HepG2 (cell line): ENCODE measurements around the gene ERMARD. TPM values are rescaled to one million over a fixed set of nuclear protein-coding genes. Genes with fewer than 3 reads are reported as not detected.

Source experiments
- ATF7-NPFF ChIP-seq: sonication (generic); formaldehyde crosslinking; IDR thresholded peaks from 2 replicates; pipeline ENCODE4 v1.8.1; 2023; ENCODE audit warnings: mild to moderate bottlenecking, low read depth, missing genetic modification reagents, moderate library complexity
- BRCA1 ChIP-seq: sonication (generic); formaldehyde crosslinking; IDR thresholded peaks from 2 replicates; pipeline ENCODE4 v1.4.0; 2020; ENCODE audit warnings: missing genetic modification reagents
- CAMTA2 ChIP-seq: sonication (generic); formaldehyde crosslinking; IDR thresholded peaks from 2 replicates; pipeline ENCODE4 v1.4.0; 2020; ENCODE audit warnings: mild to moderate bottlenecking, missing genetic modification reagents, borderline replicate concordance
- MTF1 ChIP-seq: sonication (generic); formaldehyde crosslinking; IDR thresholded peaks from 2 replicates; pipeline ENCODE4 v1.5.0; 2020; ENCODE audit warnings: missing genetic modification reagents
- NCOR1 ChIP-seq: fragments of 200-600 bp; sonication (generic); IDR thresholded peaks from 2 replicates; pipeline ENCODE4 v1.7.0; 2017; ENCODE audit warnings: antibody characterized with exemption, low read length, borderline replicate concordance
- NONO ChIP-seq, 2 experiments: fragments of 450-650 bp in 1 of 2; sonication (generic) in 1 of 2; formaldehyde crosslinking in 1 of 2; IDR thresholded peaks in 1 of 2; conservative IDR thresholded peaks in 1 of 2; 2 replicates each; pipeline versions ENCODE4 v1.6.1 to v1.8.0; 2017 to 2022; ENCODE audit warnings: mild to moderate bottlenecking in 1 of 2, missing genetic modification reagents in 1 of 2, moderate library complexity in 1 of 2
- POLR2G ChIP-seq: fragments of 200-400 bp; formaldehyde crosslinking; IDR thresholded peaks from 2 replicates; pipeline ENCODE4 v1.6.1; 2018; ENCODE audit warnings: mild to moderate bottlenecking, low read depth, low read length, moderate library complexity
- SKI ChIP-seq: fragments of 450-650 bp; IDR thresholded peaks from one replicate; pipeline ENCODE4 v1.6.1; 2018; ENCODE audit warnings: mild to moderate bottlenecking; ENCODE audit not compliant: partially characterized antibody
- XRCC5 ChIP-seq: fragments of 200-400 bp; formaldehyde crosslinking; optimal IDR thresholded peaks from 2 replicates; pipeline ENCODE3; 2017; ENCODE audit warnings: mild to moderate bottlenecking, low read length
- ZMAT3 ChIP-seq: sonication (generic); formaldehyde crosslinking; conservative IDR thresholded peaks from 2 replicates; pipeline ENCODE4 v1.7.0; 2021; ENCODE audit warnings: missing genetic modification reagents
- ZNF530 ChIP-seq: sonication (generic); formaldehyde crosslinking; IDR thresholded peaks from 2 replicates; pipeline ENCODE4 v1.5.0; 2020; ENCODE audit warnings: low read depth, mild to moderate bottlenecking, missing genetic modification reagents
- ZNF547 ChIP-seq: sonication (generic); formaldehyde crosslinking; IDR thresholded peaks from 2 replicates; pipeline ENCODE4 v1.5.1; 2020; ENCODE audit warnings: mild to moderate bottlenecking, missing genetic modification reagents
- ZNF556 ChIP-seq: sonication (generic); formaldehyde crosslinking; IDR thresholded peaks from 2 replicates; pipeline ENCODE4 v1.4.0; 2020; ENCODE audit warnings: mild to moderate bottlenecking, missing genetic modification reagents, borderline replicate concordance
- ZNF577 ChIP-seq: sonication (generic); formaldehyde crosslinking; IDR thresholded peaks from 2 replicates; pipeline ENCODE4 v1.4.0; 2020; ENCODE audit warnings: mild to moderate bottlenecking, low read depth, missing genetic modification reagents, borderline replicate concordance
- ZNF776 ChIP-seq: sonication (generic); formaldehyde crosslinking; IDR thresholded peaks from 2 replicates; pipeline ENCODE4 v1.4.0; 2020; ENCODE audit warnings: mild to moderate bottlenecking, missing genetic modification reagents
- ZSCAN21 ChIP-seq: sonication (generic); formaldehyde crosslinking; IDR thresholded peaks from 2 replicates; pipeline ENCODE4 v1.8.0; 2022; ENCODE audit warnings: mild to moderate bottlenecking, missing genetic modification reagents, moderate library complexity, borderline replicate concordance
- polyA plus RNA-seq, 8 experiments: library from polyadenylated mRNA; depleted of rRNA in 3 of 8; stranded (reverse) in 7 of 8; unstranded in 1 of 8; fragments of >200 nt; fragmentation: Illumina TruSeq in 4 of 8; extraction: Trizol in 4 of 8; gene quantifications; 2 replicates each; pipeline versions ENCODE4 v1.2.1 to v1.2.3, GENCODE V29; 2011 to 2016; ENCODE audit warnings: low read depth in 4 of 8, missing spikeins in 1 of 8, mixed read lengths in 1 of 8; ENCODE audit not compliant: insufficient read depth in 1 of 8
- total RNA-seq, 5 experiments: library from RNA; depleted of rRNA; stranded (reverse); fragments of >200 nt; fragmentation: Illumina TruSeq; extraction: Trizol; gene quantifications; 2 replicates each; pipeline ENCODE4 v1.2.3, GENCODE V29; 2016; ENCODE audit warnings: low read depth in 1 of 5
- TF ChIP-seq, protein P1 (sequence below): sonication (generic); formaldehyde crosslinking; conservative IDR thresholded peaks from 2 replicates; pipeline ENCODE4 v1.4.0; 2020; ENCODE audit warnings: missing genetic modification reagents
- TF ChIP-seq, protein P2 (sequence below): sonication (generic); formaldehyde crosslinking; IDR thresholded peaks from 2 replicates; pipeline ENCODE4 v1.4.0; 2020; ENCODE audit warnings: missing genetic modification reagents, borderline replicate concordance
- TF ChIP-seq, protein P3 (sequence below): sonication (generic); formaldehyde crosslinking; IDR thresholded peaks from 2 replicates; pipeline ENCODE4 v1.8.0; 2022; ENCODE audit warnings: mild to moderate bottlenecking, missing genetic modification reagents
- TF ChIP-seq, protein P4 (sequence below): sonication (generic); formaldehyde crosslinking; IDR thresholded peaks from 2 replicates; pipeline ENCODE4 v1.8.0; 2022; ENCODE audit warnings: mild to moderate bottlenecking, missing genetic modification reagents, moderate library complexity
- TF ChIP-seq, protein P5 (sequence below): sonication (generic); formaldehyde crosslinking; IDR thresholded peaks from 2 replicates; pipeline ENCODE4 v1.5.0; 2020; ENCODE audit warnings: missing genetic modification reagents

ERMARD gene
- total and polyA plus RNA-seq, 2 of the 13 experiments (the other 11 are each of a cell fraction or from before 2014, with no cell fraction given): 8.8 to 10.7 TPM

DNA sequence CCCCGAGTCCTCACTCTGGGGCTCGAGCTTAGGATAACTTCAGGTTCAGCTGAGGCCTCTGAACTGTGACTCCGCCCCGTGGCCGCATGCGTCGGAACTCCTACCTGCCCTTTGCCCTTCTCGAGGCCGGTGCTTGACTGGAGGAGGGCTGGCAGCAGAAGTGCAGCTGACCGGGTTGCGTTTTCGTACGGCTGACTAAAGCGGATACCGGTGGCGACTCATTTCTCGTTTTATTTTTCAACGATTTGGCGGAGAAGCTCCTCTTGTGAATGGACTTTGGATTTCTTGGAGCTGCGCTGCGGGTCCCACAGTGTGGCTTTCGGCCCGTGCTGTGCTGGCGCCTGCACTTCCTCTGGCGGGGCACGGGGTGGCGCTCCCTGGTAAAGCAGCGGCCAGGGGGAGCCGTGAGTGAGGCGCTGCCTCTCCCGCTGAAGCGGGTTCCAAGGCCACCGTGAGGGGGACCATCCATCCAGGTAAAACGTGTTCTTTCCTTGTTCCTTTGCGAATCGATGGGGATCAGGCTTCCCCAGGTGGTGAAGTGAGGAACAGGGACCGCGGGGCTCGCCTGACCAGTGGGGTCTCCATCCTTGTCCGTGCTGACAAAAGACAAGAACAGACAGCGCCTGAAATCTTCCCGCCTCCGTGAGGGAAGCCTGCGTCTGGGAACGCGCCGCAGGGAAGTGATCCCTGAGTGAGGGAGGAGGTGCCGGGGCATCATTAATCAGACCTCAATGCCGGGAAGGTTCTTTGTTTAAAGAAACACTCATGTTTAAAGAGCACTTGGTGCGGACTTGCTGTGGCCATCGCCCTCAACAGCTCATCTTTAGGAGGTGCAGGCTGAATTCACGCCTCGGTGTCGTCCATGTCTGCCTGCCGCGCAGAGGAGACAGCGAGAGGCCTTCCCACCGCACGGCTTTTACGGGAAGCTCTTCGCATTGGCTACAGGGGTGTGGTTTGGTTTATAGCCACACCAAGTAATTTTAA lies 38.8 kb downstream of the ERMARD start (continued):
- TF ChIP-seq, protein P1, sequence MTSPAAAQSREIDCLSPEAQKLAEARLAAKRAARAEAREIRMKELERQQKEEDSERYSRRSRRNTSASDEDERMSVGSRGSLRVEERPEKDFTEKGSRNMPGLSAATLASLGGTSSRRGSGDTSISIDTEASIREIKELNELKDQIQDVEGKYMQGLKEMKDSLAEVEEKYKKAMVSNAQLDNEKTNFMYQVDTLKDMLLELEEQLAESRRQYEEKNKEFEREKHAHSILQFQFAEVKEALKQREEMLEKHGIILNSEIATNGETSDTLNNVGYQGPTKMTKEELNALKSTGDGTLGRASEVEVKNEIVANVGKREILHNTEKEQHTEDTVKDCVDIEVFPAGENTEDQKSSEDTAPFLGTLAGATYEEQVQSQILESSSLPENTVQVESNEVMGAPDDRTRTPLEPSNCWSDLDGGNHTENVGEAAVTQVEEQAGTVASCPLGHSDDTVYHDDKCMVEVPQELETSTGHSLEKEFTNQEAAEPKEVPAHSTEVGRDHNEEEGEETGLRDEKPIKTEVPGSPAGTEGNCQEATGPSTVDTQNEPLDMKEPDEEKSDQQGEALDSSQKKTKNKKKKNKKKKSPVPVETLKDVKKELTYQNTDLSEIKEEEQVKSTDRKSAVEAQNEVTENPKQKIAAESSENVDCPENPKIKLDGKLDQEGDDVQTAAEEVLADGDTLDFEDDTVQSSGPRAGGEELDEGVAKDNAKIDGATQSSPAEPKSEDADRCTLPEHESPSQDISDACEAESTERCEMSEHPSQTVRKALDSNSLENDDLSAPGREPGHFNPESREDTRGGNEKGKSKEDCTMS (CRISPR knock-in tag): 0 out of 2 replicates have a peak, but pooled peaks have one; percentile 30
- no peak for TF ChIP-seq MTF1 (CRISPR knock-in tag)
- peak; percentile 95 for TF ChIP-seq ZNF547 (CRISPR knock-in tag)
- peak; percentile 87 for TF ChIP-seq ZNF776 (CRISPR knock-in tag)
- no peak for TF ChIP-seq BRCA1 (CRISPR knock-in tag)
- no peak for TF ChIP-seq NONO (IDR thresholded peaks at IDR 0.05)
- peak; percentile 71 for TF ChIP-seq NONO (CRISPR knock-in tag; conservative IDR thresholded peaks at IDR 0.05)
- TF ChIP-seq, protein P2, sequence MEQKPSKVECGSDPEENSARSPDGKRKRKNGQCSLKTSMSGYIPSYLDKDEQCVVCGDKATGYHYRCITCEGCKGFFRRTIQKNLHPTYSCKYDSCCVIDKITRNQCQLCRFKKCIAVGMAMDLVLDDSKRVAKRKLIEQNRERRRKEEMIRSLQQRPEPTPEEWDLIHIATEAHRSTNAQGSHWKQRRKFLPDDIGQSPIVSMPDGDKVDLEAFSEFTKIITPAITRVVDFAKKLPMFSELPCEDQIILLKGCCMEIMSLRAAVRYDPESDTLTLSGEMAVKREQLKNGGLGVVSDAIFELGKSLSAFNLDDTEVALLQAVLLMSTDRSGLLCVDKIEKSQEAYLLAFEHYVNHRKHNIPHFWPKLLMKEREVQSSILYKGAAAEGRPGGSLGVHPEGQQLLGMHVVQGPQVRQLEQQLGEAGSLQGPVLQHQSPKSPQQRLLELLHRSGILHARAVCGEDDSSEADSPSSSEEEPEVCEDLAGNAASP (CRISPR knock-in tag): peak; percentile 97
- TF ChIP-seq, protein P3, sequence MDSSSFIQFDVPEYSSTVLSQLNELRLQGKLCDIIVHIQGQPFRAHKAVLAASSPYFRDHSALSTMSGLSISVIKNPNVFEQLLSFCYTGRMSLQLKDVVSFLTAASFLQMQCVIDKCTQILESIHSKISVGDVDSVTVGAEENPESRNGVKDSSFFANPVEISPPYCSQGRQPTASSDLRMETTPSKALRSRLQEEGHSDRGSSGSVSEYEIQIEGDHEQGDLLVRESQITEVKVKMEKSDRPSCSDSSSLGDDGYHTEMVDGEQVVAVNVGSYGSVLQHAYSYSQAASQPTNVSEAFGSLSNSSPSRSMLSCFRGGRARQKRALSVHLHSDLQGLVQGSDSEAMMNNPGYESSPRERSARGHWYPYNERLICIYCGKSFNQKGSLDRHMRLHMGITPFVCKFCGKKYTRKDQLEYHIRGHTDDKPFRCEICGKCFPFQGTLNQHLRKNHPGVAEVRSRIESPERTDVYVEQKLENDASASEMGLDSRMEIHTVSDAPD (CRISPR knock-in tag): 0 out of 2 replicates have a peak, but pooled peaks have one; percentile 46
- TF ChIP-seq ZMAT3 (CRISPR knock-in tag): peak; percentile 82
- TF ChIP-seq, protein P4, sequence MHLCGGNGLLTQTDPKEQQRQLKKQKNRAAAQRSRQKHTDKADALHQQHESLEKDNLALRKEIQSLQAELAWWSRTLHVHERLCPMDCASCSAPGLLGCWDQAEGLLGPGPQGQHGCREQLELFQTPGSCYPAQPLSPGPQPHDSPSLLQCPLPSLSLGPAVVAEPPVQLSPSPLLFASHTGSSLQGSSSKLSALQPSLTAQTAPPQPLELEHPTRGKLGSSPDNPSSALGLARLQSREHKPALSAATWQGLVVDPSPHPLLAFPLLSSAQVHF (CRISPR knock-in tag): peak; percentile 21; the same call in 1 of the 2 replicates
- TF ChIP-seq ZNF530 (CRISPR knock-in tag): no peak
- TF ChIP-seq, protein P5, sequence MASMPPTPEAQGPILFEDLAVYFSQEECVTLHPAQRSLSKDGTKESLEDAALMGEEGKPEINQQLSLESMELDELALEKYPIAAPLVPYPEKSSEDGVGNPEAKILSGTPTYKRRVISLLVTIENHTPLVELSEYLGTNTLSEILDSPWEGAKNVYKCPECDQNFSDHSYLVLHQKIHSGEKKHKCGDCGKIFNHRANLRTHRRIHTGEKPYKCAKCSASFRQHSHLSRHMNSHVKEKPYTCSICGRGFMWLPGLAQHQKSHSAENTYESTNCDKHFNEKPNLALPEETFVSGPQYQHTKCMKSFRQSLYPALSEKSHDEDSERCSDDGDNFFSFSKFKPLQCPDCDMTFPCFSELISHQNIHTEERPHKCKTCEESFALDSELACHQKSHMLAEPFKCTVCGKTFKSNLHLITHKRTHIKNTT (CRISPR knock-in tag): no peak
- peak; percentile 84 for TF ChIP-seq SKI
- peak; percentile 75 for TF ChIP-seq ATF7-NPFF
- TF ChIP-seq CAMTA2: peak; percentile 94
- TF ChIP-seq XRCC5: peak; percentile 86
- peak; percentile 60; the same call in 1 of the 2 replicates for TF ChIP-seq ZNF556
- peak; percentile 68 for TF ChIP-seq ZSCAN21 (CRISPR knock-in tag)
- TF ChIP-seq NCOR1: peak; percentile 91
- TF ChIP-seq POLR2G: peak; percentile 85
- TF ChIP-seq ZNF577: no peak
